A673 (cell line): ENCODE measurements around the gene PROC.

Source experiments
- CTCF ChIP-seq: fragments of 300-800, 200-600 bp; sonication (generic); conservative IDR thresholded peaks from 2 replicates; pipeline ENCODE4 v1.5.1; 2017; ENCODE audit warnings: low read depth, mild to moderate bottlenecking, antibody characterized with exemption, low read length, moderate library complexity, mixed read lengths
- EZH2 ChIP-seq: fragments of 200-600 bp; sonication (generic); IDR thresholded peaks from 2 replicates; pipeline ENCODE4 v1.6.1; 2017; ENCODE audit warnings: borderline replicate concordance, low read depth, mild to moderate bottlenecking, mixed read lengths, antibody characterized with exemption, low read length; ENCODE audit not compliant: poor library complexity, severe bottlenecking

- TF ChIP-seq CTCF, result no peak
- TF ChIP-seq EZH2, result no peak
Observed at GRCh38 chr2:127472268-127472667, 54.0 kb downstream of the PROC start.
